IPS-18c (cell line): ENCODE data around the gene ZNF146.
"Not testable (repeated sequence)": the region's sequence is repeated elsewhere in the genome, so short reads cannot be mapped to it uniquely, and the experiment has no call there.

Experiments
- H3K4me3 ChIP-seq: 2 replicates; pipeline ENCODE4 v1.7.0; 2013; ENCODE audit warnings: low read depth, mild to moderate bottlenecking, low read length, moderate library complexity; ENCODE audit not compliant: insufficient read depth
- H3K9me3 ChIP-seq: one replicate; pipeline ENCODE4 v1.6.1; 2013; ENCODE audit warnings: mild to moderate bottlenecking, low read length, moderate library complexity; ENCODE audit not compliant: control insufficient read depth, insufficient read depth

ZNF146 gene

GRCh38 chr19:36215276-36216123 lies 594 bp downstream of the ZNF146 start:
- peak overlapping the region; percentile 89 for H3K4me3 ChIP-seq

GRCh38 chr19:36221474-36221873 lies 6.6 kb downstream of the ZNF146 start:
- Histone ChIP-seq H3K4me3 (no peak overlapping the region), H3K9me3 (no peaks in the 10 kb centered on the region)

More at GRCh38 chr19:36215276-36216123, 594 bp downstream of the ZNF146 start:
- H3K9me3 ChIP-seq: no peaks in the 10 kb centered on the region

DNA sequence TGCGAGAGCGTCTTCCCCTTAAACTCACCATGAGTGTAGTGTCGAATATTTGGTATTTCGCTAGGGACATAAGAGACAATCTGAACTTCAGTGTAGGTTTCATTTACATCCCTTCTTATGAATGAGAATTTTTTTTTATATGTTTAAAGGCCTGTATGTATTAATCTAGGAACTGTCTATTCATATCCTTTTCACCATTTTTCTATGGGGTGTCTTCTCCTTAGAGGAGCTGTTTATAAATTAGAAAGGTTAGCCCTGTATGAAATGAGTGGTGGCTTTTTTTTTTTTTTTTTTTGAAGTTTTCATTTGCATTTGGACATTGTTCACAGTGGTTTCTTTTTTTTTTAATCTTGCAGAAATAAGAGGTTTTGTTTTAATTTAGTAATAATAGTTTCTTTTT lies 7.6 kb downstream of the ZNF146 start:
- Histone ChIP-seq H3K4me3 (no peak overlapping the region), H3K9me3 (no peaks in the 10 kb centered on the region)

DNA sequence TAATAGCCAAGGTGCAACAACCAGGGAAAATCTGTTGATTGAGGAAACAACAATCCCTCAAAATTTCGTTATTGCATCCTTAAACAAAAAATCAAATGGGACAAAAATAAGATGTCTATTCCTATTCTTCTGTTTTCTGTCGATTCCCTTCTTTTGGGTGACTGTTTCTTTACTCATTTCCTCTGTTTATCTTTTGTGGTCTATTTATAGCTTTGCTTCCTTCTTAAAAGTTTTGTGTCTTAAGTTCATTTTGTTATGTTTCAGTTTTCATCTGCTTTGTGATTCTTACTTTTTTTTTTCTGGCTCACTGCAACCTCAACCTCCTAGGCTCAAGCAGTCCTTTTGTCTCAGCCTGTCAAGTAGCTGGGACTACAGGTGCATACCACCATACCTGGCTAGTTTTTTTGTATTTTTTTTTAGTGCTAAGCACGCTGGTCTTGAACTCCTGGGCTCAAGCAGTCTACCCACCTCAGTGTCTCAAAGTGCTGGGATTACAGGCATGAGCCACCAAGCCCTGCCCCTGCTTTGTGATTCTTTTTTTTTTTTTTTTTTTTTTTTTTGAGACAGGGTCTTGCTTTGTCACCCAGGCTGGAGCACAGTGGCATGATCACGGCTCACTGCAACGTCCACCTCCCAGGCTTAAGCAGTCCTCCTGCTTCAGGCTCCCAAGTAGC lies 10.4 kb downstream of the ZNF146 start:
- Histone ChIP-seq H3K4me3 (no peak overlapping the region), H3K9me3 (no peaks in the 10 kb centered on the region)

- H3K9me3 ChIP-seq, H3K4me3 ChIP-seq: not testable (repeated sequence)
Observed at GRCh38 chr19:36233626-36234025, 18.7 kb downstream of the ZNF146 start.

- Histone ChIP-seq H3K4me3 (no peak overlapping the region), H3K9me3 (peaks cover 2% of the 10 kb centered on the region)
Observed at GRCh38 chr19:36236304-36236945, 21.5 kb downstream of the ZNF146 start.

DNA sequence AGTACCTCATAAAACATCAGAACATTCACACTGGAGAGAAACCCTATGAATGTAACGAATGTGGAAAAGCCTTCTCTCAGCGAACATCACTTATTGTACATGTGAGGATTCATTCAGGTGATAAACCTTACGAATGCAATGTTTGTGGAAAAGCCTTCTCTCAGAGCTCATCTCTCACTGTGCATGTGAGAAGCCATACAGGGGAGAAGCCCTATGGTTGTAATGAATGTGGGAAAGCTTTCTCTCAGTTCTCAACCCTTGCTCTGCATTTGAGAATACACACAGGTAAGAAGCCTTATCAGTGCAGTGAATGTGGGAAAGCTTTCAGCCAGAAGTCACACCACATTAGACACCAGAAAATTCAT lies 22.0 kb downstream of the ZNF146 start:
- Histone ChIP-seq H3K9me3 (peaks cover 2% of the 10 kb centered on the region), H3K4me3 (no peak overlapping the region)

- no peaks in the 10 kb centered on the region for H3K9me3 ChIP-seq
Observed at GRCh38 chr19:36244066-36244465, 29.2 kb downstream of the ZNF146 start.

DNA sequence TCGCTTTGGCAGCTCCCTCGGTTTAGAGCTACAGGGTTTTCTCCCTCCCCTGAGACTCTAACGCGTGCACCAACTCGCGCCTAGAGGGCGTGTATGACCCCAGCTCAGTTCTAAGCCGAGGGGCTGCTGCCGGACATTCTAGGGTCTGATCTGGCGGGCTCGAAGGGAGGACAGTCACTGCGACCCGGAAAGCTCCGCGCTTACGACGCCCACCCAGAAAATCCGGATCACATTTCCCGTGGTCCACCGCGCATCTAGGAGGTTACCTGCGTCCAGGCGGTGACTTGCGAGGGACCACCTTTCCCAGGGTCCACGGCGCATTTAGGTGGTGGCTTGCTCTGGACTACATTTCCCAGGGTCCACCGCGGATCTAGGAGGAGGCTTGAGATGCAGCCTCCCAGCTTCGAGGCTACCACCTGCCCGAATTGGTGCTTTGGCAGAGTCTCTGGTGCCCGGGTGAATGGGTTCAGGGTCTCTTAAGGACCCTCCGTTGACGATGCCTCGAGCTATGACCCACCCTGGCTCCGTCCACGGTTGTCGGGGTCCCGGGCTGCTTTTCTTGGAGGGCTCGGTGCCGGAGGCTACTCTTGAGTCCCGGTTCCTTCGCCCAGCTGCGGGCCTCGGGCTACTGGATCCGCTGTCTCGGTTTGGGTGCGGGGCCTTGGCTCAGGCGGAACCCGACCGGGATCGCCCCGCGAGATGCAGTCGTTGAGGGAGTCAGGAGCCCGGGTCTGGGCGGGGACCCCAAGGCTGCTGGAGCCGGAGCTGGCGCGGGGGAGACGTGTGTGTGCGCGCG lies 30.5 kb downstream of the ZNF146 start:
- Histone ChIP-seq H3K9me3 (no peaks in the 10 kb centered on the region), H3K4me3 (peak overlapping the region; percentile 54)

More at GRCh38 chr19:36244066-36244465, 29.2 kb downstream of the ZNF146 start:
- no peak overlapping the region for H3K4me3 ChIP-seq

DNA sequence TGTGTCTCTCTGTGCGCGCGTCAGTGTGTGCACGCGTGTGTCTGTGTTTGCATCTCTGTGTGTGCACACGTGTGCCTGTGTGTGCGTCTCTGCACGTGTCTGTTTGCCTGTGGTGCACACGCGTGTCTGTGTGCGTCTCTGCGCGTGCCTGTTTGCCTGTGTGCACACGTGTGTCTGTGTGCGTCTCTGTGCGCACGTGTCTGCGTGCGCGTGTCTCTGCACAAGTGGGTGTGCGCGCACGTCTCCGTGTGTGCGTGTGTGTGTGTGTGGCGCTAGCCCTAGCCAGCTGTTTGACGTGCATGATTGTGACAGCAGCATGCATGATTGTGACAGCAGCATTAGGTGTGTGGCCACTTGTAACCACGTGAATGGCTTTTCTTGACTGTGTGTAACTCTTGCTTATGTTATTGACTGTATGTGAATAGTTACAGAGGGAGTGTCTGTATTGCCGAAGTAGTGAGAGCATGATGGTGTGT lies 31.1 kb downstream of the ZNF146 start:
- H3K4me3 ChIP-seq: peak overlapping the region; percentile 54; the same call in 1 of the 2 replicates
- H3K9me3 ChIP-seq: no peaks in the 10 kb centered on the region

GRCh38 chr19:36252047-36252446 lies 37.1 kb downstream of the ZNF146 start:
- Histone ChIP-seq H3K9me3 (peaks cover 3% of the 10 kb centered on the region), H3K4me3 (no peak overlapping the region)

- Histone ChIP-seq H3K9me3 (peaks cover 7% of the 10 kb centered on the region), H3K4me3 (no peak overlapping the region)
Observed at GRCh38 chr19:36254848-36255247, 39.9 kb downstream of the ZNF146 start.

DNA sequence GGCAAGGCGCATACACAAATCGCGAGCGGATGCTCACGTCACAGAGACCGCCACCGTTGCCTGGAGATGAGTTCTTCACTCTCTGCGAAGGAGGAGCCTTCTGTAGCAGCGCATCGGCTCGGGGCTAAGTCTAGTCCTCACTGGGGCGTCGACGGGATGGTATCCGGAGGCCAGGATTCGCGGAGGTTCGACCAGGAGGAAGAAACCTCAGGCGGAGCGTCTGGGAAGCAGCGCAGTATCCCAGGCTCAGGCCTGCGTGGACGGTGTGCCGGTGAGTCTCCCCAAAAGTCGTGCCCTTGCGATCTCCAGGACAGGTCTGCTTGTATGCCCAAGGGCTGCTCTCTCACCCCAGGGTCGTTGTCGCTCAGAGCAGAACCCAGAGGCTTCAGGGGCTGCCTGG lies 40.4 kb downstream of the ZNF146 start:
- no peak overlapping the region for H3K4me3 ChIP-seq
- peaks cover 7% of the 10 kb centered on the region for H3K9me3 ChIP-seq

DNA sequence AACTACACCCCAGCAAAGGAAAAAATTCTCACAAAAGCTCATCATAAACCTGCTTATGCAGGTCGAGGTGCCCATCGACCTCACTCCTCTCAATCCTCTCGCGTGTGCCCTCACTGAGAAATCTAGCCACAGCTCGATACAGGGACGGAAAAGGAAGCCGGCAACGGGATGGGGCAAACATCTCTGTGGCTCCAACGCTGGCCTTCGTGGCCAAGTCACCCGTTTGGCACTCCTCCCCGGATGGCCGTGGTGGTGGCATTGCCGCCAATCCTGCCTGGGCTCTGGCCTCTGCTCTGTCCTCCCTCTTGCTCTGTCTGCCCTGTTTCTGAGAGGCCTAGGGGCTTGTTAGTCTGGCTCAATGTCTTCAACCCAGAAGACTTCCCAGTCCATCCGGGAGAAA lies 41.2 kb downstream of the ZNF146 start:
- H3K4me3 ChIP-seq: no peak overlapping the region

GRCh38 chr19:36256853-36257519 lies 42.1 kb downstream of the ZNF146 start:
- Histone ChIP-seq H3K4me3 (peak overlapping the region; percentile 41; the same call in 1 of the 2 replicates), H3K9me3 (peaks cover 7% of the 10 kb centered on the region)

More for the DNA sequence above, 41.2 kb downstream of the ZNF146 start:
- H3K9me3 ChIP-seq: peaks cover 7% of the 10 kb centered on the region

DNA sequence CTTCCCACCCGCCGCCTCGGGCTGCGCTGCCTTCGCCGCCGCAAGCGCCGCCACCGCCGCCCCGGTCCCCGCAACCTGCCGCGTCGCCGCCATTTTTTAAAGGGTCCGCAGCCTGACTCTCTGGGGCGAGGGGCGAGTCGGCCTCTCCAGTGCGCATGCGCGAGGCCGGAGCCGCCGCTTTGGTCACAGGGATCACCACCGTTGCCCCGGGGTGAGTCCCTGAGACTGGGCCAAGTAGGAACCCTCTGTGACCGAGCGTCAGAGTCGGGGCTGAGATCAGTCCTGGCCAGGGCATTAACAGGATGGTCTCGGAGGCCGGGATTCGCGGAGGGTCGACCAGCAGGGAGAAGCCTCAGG lies 42.6 kb downstream of the ZNF146 start:
- Histone ChIP-seq H3K4me3 (peak overlapping the region; percentile 41; the same call in 1 of the 2 replicates), H3K9me3 (peaks cover 7% of the 10 kb centered on the region)
